ENCODE data around the gene STING1. TPM values are rescaled to one million over a fixed set of nuclear protein-coding genes. Genes with fewer than 3 reads are reported as not detected.

The STING1 gene
- polyA plus RNA-seq, 1 of the 3 experiments (the other 2 are of a cell fraction), result 98.4 TPM

GRCh38 chr5:139517683-139518564 lies 35.4 kb upstream of the STING1 start:
- Histone ChIP-seq H3K36me3 (replicated peaks in 1 of 2; ENCODE audit: control insufficient read depth in 1 of 2, insufficient read depth in 2 of 2, low read length in 1 of 2) (no peaks in the 10 kb centered on the region), H3K9me2 (no peaks in the 10 kb centered on the region), H3K9ac (peak overlapping the region; percentile 63), H3K79me2 (ENCODE audit: insufficient read depth) (no peaks in the 10 kb centered on the region), H3K4me2 (peak overlapping the region; percentile 78), H3K4me3 (ENCODE audit: low read depth in 2 of 2, low read length in 1 of 2) (peak overlapping the region; percentile 40 to 60), H2AFZ (ENCODE audit: low read depth) (peak overlapping the region; percentile 95), H3K9me3 (no peaks in the 10 kb centered on the region), H4K20me1 (ENCODE audit: insufficient read depth) (no peaks in the 10 kb centered on the region), H3K27ac (ENCODE audit: low read depth in 2 of 2, low read length in 1 of 2) (peak overlapping the region; percentile 65 to 87), H3K27me3 (ENCODE audit: insufficient read depth) (no peaks in the 10 kb centered on the region), H3F3A (replicated peaks; ENCODE audit: insufficient read depth) (peaks cover 8% of the 10 kb centered on the region), H3K4me1 (ENCODE audit: control insufficient read depth in 1 of 2, insufficient read depth in 2 of 2, low read depth in 1 of 2, low read length in 1 of 2) (peaks cover 3 to 8% of the 10 kb centered on the region in 2 experiments; a peak in 1 of 4 replicates)
- ChIA-PET POLR2A (interaction anchor here (0.5 to 1.6 kb wide), 4 partner anchors 15 to 79 kb away, joined by 3 to 6 read pairs (median 4); partner anchors contain the start of genes DNAJC18 and UBE2D2), CTCF (interaction anchor here (0.6 to 13.0 kb wide), 29 partner anchors 14 to 181 kb away, joined by 3 to 324 read pairs (median 4); partner anchors contain the start of gene PAIP2)
- WGBS (ENCODE audit: low lambda C conversion rate), result 42% methylated on average over 17 of the region's 56 CpGs
- peak; percentile 97 for DNase-seq
- TF ChIP-seq FOXM1 (IDR thresholded peaks at IDR 0.05; ENCODE audit: low read depth) (no peak), TEAD4 (IDR thresholded peaks at IDR 0.05; ENCODE audit: borderline replicate concordance, insufficient read depth) (no peak), TAF1 (IDR thresholded peaks at IDR 0.05; ENCODE audit: borderline replicate concordance, low read depth, low read length) (peak; percentile 90), FOSL2 (IDR thresholded peaks at IDR 0.05; ENCODE audit: borderline replicate concordance, low read depth) (peak; percentile 59), NFIC (IDR thresholded peaks at IDR 0.05; ENCODE audit: borderline replicate concordance) (peak; percentile 99), REST (IDR thresholded peaks at IDR 0.05; ENCODE audit: low read depth, low read length) (no peak; the same call in 1 of the 2 replicates), ZBTB33 (IDR thresholded peaks at IDR 0.05; ENCODE audit: borderline replicate concordance, low read depth) (no peak), CHD2 (IDR thresholded peaks at IDR 0.05; ENCODE audit: low read length, partially characterized antibody) (no peak), MAX (IDR thresholded peaks at IDR 0.05; ENCODE audit: low read depth) (peak; percentile 73), FOXJ3 (CRISPR knock-in tag; IDR thresholded peaks at IDR 0.05) (no peak), CTCF (IDR thresholded peaks at IDR 0.05) (peak; percentile 79), USF2 (IDR thresholded peaks at IDR 0.05; ENCODE audit: borderline replicate concordance, low read depth, low read length) (no peak), YY1 (IDR thresholded peaks at IDR 0.05; ENCODE audit: low read depth) (no peak), RCOR1 (IDR thresholded peaks at IDR 0.05; ENCODE audit: low read length) (peak; percentile 32; the same call in 1 of the 2 replicates), TCF12 (IDR thresholded peaks at IDR 0.05) (peak; percentile 15; the same call in 1 of the 2 replicates), POLR2AphosphoS5 (IDR thresholded peaks at IDR 0.05; ENCODE audit: low read depth, low read length) (peak; percentile 89), GABPA (IDR thresholded peaks at IDR 0.05; ENCODE audit: low read depth) (no peak), NRF1 (IDR thresholded peaks at IDR 0.05; ENCODE audit: low read depth, low read length) (peak; percentile 29; the same call in 1 of the 2 replicates), MXI1 (IDR thresholded peaks at IDR 0.05; ENCODE audit: low read depth, low read length) (peak; percentile 56; the same call in 1 of the 2 replicates), RAD21 (IDR thresholded peaks at IDR 0.05; ENCODE audit: low read length) (peak; percentile 61), SMC3 (IDR thresholded peaks at IDR 0.05; ENCODE audit: low read depth, low read length) (peak; percentile 60), EP300 (IDR thresholded peaks at IDR 0.05; ENCODE audit: borderline replicate concordance in 1 of 2, low read depth in 1 of 2, low read length in 1 of 2) (peak in 1 of 2 experiments; percentile 48; a peak in 1 of 4 replicates), GATA2 (CRISPR knock-in tag; IDR thresholded peaks at IDR 0.05) (no peak)
